Psoas muscle (tissue), 8 donors: ENCODE data around the gene ADCY2. TPM values are rescaled to one million over a fixed set of nuclear protein-coding genes. Genes with fewer than 3 reads are reported as not detected.

ENCODE experiments used
- ATAC-seq, 4 donors: fragments of 200-7000 bp; cut with Tn5 transposase; one replicate each; pipeline ENCODE4 v1.9.1; 2020; ENCODE audit warnings: moderate library complexity in 3 of 4, mild to moderate bottlenecking in 2 of 4
- DNase-seq, 2 donors: peaks; one replicate each; pipeline ENCODE4 v3.0.0-alpha.2; 2020
- H3K27ac ChIP-seq: fragments of 200-600 bp; one replicate; pipeline ENCODE4 v1.8.0; 2022
- H3K27me3 ChIP-seq, 3 donors: fragments of 200-600 bp in 1 of 3; one replicate each; pipeline versions ENCODE4 v1.6.1 to v1.8.0; 2013 to 2022; ENCODE audit warnings: low read length in 2 of 3, mild to moderate bottlenecking in 2 of 3, moderate library complexity in 1 of 3; ENCODE audit not compliant: insufficient read depth in 3 of 3
- H3K36me3 ChIP-seq, 2 donors: fragments of 200-600 bp in 1 of 2; one replicate each; pipeline versions ENCODE4 v1.6.1 to v1.8.0; 2013 to 2022; ENCODE audit warnings: low read depth in 1 of 2, mild to moderate bottlenecking in 1 of 2, moderate library complexity in 1 of 2; ENCODE audit not compliant: insufficient read depth in 1 of 2
- H3K4me1 ChIP-seq: fragments of 200-600 bp; one replicate; pipeline ENCODE4 v1.8.0; 2022
- H3K4me3 ChIP-seq: fragments of 200-600 bp; one replicate; pipeline ENCODE4 v1.8.0; 2022; ENCODE audit warnings: mild to moderate bottlenecking
- H3K9me3 ChIP-seq: fragments of 200-600 bp; one replicate; pipeline ENCODE4 v1.8.0; 2022
- CTCF ChIP-seq: fragments of 200-600 bp; IDR thresholded peaks from one replicate; pipeline ENCODE4 v1.8.0; 2022; ENCODE audit warnings: antibody characterized with exemption
- WGBS, 3 donors: extraction: QIAGEN DNeasy Blood & Tissue Kit; methylation state at CpG; one replicate each; pipeline versions ENCODE4 v1.1.6 to v1.1.7; 2013; 5-methylcytosine and 5-hydroxymethylcytosine counted together
- intact Hi-C, 2 donors: fragments of 100-400 bp; cut with DNase I; formaldehyde crosslinking; loops; one replicate each; pipeline versions ENCODE4 v1.11.0 to v1.14.2; 2022
- polyA plus RNA-seq, 3 donors: library from polyadenylated mRNA; stranded (reverse); fragments of 200-250 nt; gene quantifications; one replicate each; pipeline ENCODE4 v1.2.3, GENCODE V29; 2013
- total RNA-seq, 4 donors: library from RNA; stranded (reverse); fragmentation: NEBNext Ultra II Directional in 2 of 4; extraction: Animal tissue kit (Norgen Biotek cat#: 25700) in 2 of 4; gene quantifications; one replicate each; pipeline versions ENCODE4 v1.2.1 to v1.2.4, GENCODE V29; 2021 to 2023
- donor health status: healthy with polysubstance abuse.
- donor health status: DM: no; HTN: no; CAD: no; lungs with moderate emphysema.
- donor health status: Bipolar disorder and iron deficiency.
- donor health status: healthy.
- donor health status: DM: yes; HTN: yes; CAD: no.
- donor health status: DM: no; HTN: no; CAD: no.
- donor health status: DM: no; HTN: no; CAD: no.
- donor health status: DM: yes; HTN: yes; CAD: no.

The ADCY2 gene
- total and polyA plus RNA-seq, 7 donors = 24.3 to 91.4 (median 55.1) TPM

DNA sequence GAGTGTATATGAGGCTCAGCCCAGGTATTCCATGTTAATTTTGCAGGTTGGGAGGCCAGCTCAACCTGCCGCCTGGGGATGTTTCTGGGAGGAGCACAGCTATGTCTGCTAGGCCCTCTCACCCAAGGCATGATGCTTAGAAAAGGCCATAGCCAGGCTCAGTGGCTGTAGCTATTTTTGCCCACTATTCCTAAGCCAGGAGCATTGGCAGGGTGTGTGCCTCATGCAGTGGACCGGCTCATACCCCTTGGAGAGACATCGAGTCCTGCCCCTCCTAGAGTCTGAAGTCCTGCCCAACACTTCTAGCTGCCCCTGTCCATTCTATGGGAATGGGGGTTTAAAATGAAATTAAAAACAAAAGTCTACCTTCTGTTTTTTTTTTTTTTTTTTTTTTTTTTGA is 22.3 kb downstream of the ADCY2 start:
- peak overlapping the region; percentile 92 for H3K27ac ChIP-seq

DNA sequence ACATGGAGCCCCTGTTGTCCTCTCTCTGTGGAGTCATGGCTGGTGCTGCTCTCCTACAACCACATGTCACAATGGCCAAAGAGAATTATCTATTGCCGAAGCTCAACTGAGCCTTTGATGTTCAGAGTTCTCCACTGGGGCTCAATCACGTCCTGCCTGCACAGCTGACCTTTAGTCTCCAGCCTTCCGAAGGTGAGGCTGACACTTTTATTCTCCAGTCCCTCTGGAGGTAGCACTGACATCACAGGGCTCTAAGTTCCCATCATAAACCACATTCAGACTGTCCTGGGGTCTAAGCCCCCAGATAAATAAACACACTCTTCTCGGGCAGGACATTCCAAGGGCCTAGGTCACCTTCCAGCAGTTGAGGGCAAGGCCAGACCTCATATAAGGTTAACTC is 23.4 kb downstream of the ADCY2 start:
- Histone ChIP-seq H3K9me3 (no peaks in the 10 kb centered on the region), H3K27ac (peak overlapping the region; percentile 92), H3K4me1 (peaks cover 74% of the 10 kb centered on the region), H3K27me3 (no peaks in the 10 kb centered on the region), H3K36me3 (no peaks in the 10 kb centered on the region), H3K4me3 (no peak overlapping the region)
- 31 to 40% (median 39%) methylated on average over 4 of the region's 4 CpGs for WGBS, 3 donors
- ATAC-seq (no peak), DNase-seq (no peak)
- TF ChIP-seq CTCF = no peak
- intact Hi-C loops = loop anchor here in 1 of 2 donors (5.0 kb wide), 1 partner anchor 73 kb away; no protein-coding TSS in a partner anchor

More for the DNA sequence above, 22.3 kb downstream of the ADCY2 start:
- no peaks in the 10 kb centered on the region for H3K36me3 ChIP-seq
- no peak for TF ChIP-seq CTCF
- intact Hi-C loops = loop anchor here in 1 of 2 donors (5.0 kb wide), 1 partner anchor 74 kb away; no protein-coding TSS in a partner anchor
- peaks cover 72% of the 10 kb centered on the region for H3K4me1 ChIP-seq
- DNase-seq (peak in 1 of 2 donors; percentile 68), ATAC-seq (peak; percentile 41 to 82 (median 78))
- H3K9me3 ChIP-seq = no peaks in the 10 kb centered on the region
- WGBS, 3 donors = 27 to 68% (median 45%) methylated on average over 3 of the region's 3 CpGs
- H3K4me3 ChIP-seq = no peak overlapping the region
- no peaks in the 10 kb centered on the region for H3K27me3 ChIP-seq

- WGBS, 3 donors = 28 to 38% (median 30%) methylated on average over 12 of the region's 12 CpGs
- no peaks in the 10 kb centered on the region for H3K36me3 ChIP-seq
- DNase-seq (no peak), ATAC-seq (no peak)
- H3K27ac ChIP-seq = peak overlapping the region; percentile 92
- no peaks in the 10 kb centered on the region for H3K9me3 ChIP-seq
- TF ChIP-seq CTCF = no peak
- H3K27me3 ChIP-seq = no peaks in the 10 kb centered on the region
- intact Hi-C loops = loop anchor here in 1 of 2 donors (5.0 kb wide), 1 partner anchor 72 kb away; no protein-coding TSS in a partner anchor
- no peak overlapping the region for H3K4me3 ChIP-seq
- peaks cover 74% of the 10 kb centered on the region for H3K4me1 ChIP-seq
Measured at GRCh38 chr5:7419846-7420245, 23.9 kb downstream of the ADCY2 start.

- no peak for TF ChIP-seq CTCF
- DNase-seq = no peak
- Histone ChIP-seq H3K9me3 (no peaks in the 10 kb centered on the region), H3K27me3 (no peaks in the 10 kb centered on the region), H3K4me3 (no peak overlapping the region), H3K4me1 (peaks cover 80% of the 10 kb centered on the region), H3K36me3 (no peaks in the 10 kb centered on the region), H3K27ac (peak overlapping the region; percentile 92)
- 6 to 12% (median 9%) methylated on average over 10 of the region's 10 CpGs for WGBS, 3 donors
- peak in 2 of 4 donors; percentile 17 to 18 for ATAC-seq
- intact Hi-C loops = no loop called here
Measured at GRCh38 chr5:7420510-7421280, 24.8 kb downstream of the ADCY2 start.
